NCI-H1092 (cell line): ENCODE data around the gene PRKCSH.
A peak's percentile ranks its signal among the peaks of the same experiment; 100 is the strongest.
"Not testable (repeated sequence)": the region's sequence is repeated elsewhere in the genome, so short reads cannot be mapped to it uniquely, and the experiment has no call there.

Source experiments
- DNase-seq: peaks from one replicate; lab custom pipeline; 2025; lab: John Stamatoyannopoulos, UW

PRKCSH gene

GRCh38 chr19:11418549-11419506 lies 16.6 kb upstream of the PRKCSH start, which contains the start of gene RGL3:
Gene RGL3, minus strand, starts transcription at chr19:11419314. Its CDS starts 36 bp downstream, at chr19:11419278.
- no peak for DNase-seq

GRCh38 chr19:11420429-11421370 lies 14.7 kb upstream of the PRKCSH start:
- no peak for DNase-seq

GRCh38 chr19:11421371-11422098 lies 13.9 kb upstream of the PRKCSH start:
- DNase-seq, result no peak

GRCh38 chr19:11422163-11423065 lies 13.0 kb upstream of the PRKCSH start:
- no peak for DNase-seq

GRCh38 chr19:11423164-11423790 lies 12.2 kb upstream of the PRKCSH start:
- DNase-seq, result no peak

- no peak for DNase-seq
Measured at GRCh38 chr19:11423791-11424181, 11.6 kb upstream of the PRKCSH start.

GRCh38 chr19:11425719-11426457 lies 9.5 kb upstream of the PRKCSH start:
- DNase-seq, result no peak

- no peak for DNase-seq
Measured at GRCh38 chr19:11426656-11427055, 8.8 kb upstream of the PRKCSH start.

- DNase-seq, result not testable (repeated sequence)
Measured at GRCh38 chr19:11433526-11433925, 1.9 kb upstream of the PRKCSH start.

GRCh38 chr19:11434703-11435056 lies 755 bp upstream of the PRKCSH start:
- DNase-seq, result no peak

- no peak for DNase-seq
Measured at GRCh38 chr19:11435833-11436313, 438 bp downstream of the PRKCSH start.

GRCh38 chr19:11437955-11438354 lies 2.5 kb downstream of the PRKCSH start:
- no peak for DNase-seq

GRCh38 chr19:11444059-11444458 lies 8.6 kb downstream of the PRKCSH start:
- DNase-seq, result no peak

GRCh38 chr19:11445141-11445540 lies 9.7 kb downstream of the PRKCSH start:
- DNase-seq, result no peak

GRCh38 chr19:11446271-11446651 lies 10.8 kb downstream of the PRKCSH start:
- DNase-seq, result no peak

- DNase-seq, result peak; percentile 12
Measured at GRCh38 chr19:11446652-11447301, 11.3 kb downstream of the PRKCSH start.

GRCh38 chr19:11447347-11448262 lies 12.2 kb downstream of the PRKCSH start:
- DNase-seq, result no peak

GRCh38 chr19:11448410-11448809 lies 13.0 kb downstream of the PRKCSH start:
- DNase-seq, result no peak
